GM12801 (cell line): ENCODE results near the gene BAIAP2L1.

Source experiments
- TF ChIP-seq, protein P1 (sequence below): IDR thresholded peaks from one replicate; pipeline ENCODE4 v1.5.1; 2011; ENCODE audit warnings: control low read depth; ENCODE audit not compliant: insufficient read length; ENCODE audit errors: extremely low read depth

BAIAP2L1 gene

DNA sequence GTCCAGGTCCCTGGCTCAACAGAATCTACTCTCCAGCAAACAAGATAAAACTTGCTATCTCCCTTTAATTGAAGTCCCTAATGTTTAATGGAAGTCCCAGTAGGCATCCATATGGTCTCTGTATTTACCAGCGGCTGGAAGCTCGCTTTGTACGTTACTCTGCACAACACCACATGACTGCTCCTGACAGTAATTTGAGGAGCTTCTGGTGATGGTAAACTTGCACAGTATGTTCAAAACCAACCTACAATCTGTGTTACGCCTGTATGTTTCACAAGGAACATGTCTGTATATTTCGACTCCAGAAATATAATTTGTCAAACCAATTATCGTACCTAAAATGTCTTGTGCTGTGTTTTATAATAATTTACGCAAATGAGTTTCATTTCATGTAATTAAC is 144.5 kb downstream of the BAIAP2L1 start:
- TF ChIP-seq, protein P1, sequence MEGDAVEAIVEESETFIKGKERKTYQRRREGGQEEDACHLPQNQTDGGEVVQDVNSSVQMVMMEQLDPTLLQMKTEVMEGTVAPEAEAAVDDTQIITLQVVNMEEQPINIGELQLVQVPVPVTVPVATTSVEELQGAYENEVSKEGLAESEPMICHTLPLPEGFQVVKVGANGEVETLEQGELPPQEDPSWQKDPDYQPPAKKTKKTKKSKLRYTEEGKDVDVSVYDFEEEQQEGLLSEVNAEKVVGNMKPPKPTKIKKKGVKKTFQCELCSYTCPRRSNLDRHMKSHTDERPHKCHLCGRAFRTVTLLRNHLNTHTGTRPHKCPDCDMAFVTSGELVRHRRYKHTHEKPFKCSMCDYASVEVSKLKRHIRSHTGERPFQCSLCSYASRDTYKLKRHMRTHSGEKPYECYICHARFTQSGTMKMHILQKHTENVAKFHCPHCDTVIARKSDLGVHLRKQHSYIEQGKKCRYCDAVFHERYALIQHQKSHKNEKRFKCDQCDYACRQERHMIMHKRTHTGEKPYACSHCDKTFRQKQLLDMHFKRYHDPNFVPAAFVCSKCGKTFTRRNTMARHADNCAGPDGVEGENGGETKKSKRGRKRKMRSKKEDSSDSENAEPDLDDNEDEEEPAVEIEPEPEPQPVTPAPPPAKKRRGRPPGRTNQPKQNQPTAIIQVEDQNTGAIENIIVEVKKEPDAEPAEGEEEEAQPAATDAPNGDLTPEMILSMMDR: no peak

DNA sequence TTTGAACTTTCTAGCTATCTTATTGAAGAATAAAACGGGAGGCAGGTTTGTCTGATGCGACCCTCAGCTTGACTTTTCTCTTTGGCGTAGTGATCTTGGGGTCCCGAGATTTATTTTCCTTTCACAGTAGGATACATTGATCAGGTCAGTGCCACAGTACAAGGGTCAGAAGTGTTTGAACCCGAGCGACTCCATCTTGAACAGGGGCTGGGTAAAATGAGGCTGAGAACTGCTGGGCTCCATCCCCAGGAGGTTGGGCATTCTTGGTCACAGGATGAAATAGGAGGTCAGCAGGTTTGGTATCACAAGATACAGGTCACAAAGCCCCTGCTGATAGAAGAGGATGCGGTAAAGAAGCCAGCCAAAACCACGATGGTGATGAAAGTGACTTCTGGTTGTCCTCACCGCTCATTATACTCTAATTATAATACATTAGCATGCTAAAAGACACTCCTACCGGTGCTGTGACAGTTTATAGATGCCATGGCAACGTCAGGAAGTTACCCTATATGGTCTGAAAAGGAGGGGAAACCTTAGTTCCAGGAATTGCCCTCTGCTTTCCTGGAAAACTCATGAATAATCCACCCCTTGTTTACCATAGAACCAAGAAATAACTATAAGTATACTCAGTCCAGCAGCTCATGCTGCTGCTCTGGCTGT is 145.8 kb downstream of the BAIAP2L1 start:
- TF ChIP-seq, protein P1: no peak

DNA sequence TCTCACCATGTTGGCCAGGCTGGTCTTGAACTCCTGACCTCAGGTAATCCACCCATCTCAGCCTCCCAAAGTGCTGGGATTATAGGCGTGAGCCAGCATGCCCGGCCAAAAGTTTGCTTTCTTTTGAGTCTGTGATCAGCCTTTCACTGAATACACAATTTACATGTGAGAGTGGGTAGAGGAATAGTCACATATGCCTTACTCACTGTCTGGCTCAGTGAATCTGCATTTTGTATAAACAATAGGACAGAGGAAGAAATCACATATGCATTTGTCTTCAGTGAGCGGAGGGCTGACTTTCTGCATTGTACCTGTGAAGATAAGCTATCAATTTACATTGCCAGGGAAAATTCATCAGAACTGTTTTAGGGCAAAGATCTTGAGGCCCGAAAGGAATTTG is 146.4 kb downstream of the BAIAP2L1 start:
- TF ChIP-seq, protein P1: no peak

DNA sequence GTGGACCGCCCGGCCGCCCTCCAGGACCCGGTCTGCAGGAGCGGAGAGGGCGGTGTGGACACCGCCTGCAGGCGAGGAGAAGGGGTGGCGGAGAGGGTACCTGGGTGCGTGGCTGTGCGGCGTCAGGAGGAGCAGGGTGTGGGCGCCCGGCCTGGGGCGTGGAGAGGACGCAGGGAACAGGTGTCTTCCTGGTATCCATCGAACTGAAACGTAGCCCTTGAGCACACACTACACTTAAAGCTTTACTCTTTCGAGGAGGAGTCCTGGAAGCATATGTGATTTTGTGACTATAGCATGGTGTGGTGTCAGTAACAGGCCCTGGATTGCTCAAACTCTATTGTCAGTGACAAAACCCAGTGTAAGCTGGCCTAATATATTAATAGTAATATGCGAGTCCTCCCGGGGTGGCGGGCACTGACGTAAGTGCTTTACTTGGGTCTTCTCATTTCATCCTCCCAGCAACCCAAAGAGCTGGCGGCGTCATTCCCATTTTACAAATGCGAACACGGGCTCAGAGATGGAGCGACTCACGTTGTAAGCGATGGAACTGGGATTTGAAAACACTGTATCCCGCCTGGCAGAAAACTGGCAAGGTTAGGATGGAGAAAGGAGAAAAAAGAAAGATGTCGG is 148.3 kb downstream of the BAIAP2L1 start:
- TF ChIP-seq, protein P1: no peak

DNA sequence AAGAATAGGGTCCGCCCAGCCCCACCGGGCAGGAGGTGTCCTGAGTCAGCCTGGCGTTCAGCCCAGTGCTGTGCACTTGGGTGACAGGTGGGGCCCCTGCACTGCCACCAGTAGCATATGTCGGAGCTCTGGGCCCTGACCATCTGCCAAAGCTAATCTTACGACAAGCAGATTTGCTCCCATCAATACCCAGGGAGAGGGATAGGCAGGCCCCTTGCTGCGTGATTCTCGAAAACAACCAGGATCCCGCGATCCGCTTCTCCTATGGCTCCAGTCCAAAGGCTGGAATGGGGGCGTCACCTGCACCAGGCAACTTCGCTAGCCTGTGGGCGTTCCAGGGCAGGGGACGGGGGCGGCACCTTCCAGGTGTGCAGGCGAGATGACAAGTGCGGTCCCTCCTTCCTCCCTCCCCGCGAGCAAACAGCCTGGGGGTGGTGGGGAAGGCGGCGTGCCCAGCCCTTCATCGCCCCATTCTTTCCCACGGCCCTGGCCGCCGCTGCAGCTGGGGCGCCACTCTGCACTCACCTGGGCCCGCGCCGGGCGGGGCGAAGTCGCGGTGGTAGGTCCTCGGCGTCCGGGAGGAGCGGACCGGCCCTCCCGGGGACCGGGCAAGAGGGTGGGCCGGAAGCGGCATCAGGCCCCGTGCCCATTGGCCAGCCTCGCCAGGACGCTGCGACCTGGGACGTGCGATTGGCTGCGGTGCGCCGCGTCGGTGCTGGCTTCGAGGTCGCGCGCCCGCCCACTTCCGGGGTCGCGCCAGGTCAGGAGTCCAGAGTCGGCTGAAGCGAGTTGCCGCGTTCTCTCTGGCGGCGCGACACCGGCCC is 149.1 kb downstream of the BAIAP2L1 start, which contains the start of gene TECPR1:
TECPR1 (minus strand) TSS at position 632 of the 824 bp plus-strand sequence. CDS start 6,086 bp downstream, outside the sequence.
- TF ChIP-seq, protein P1: no peak

DNA sequence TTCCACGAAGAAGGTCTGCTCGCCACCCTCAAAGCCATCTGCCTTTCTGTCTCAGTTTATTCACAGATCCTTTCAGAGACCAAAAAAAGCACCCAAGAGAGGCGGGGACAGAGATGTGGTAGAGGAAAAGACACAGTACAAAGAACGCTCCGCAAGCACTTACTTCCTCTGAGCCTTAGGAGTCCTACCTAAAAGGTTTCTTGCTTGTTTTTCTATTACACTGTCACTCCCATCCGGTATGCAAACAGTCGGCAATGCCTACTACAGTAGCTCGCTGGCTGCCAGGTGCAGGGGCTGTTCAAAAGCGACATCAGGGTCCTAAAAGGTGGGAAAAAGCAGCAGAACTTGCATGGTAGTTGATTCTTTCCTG is 149.7 kb downstream of the BAIAP2L1 start:
- TF ChIP-seq, protein P1: no peak

DNA sequence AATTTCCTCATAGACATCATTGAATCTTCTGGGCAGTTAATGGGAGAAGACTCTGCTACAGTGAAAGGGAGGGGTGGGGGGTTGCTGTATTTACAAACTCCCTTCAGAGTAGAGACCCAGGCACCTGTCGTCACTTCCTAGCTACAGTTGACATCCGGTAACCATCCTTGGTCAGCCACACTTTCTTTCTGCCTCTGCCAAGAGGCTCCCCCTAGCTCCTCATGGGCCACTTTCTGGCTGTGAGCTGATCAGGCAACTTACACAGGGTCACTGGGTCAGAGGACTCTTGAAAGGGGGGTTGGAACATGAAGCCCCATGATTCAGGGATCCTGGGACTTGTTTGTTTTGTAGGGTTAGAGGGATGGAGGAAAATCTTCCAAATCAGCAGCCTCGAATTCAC is 150.1 kb downstream of the BAIAP2L1 start:
- TF ChIP-seq, protein P1: no peak
